Tibial artery (tissue), 4 donors: ENCODE results near the gene SNTG2.

Source experiments
- DNase-seq, 2 donors: peaks; one replicate each; pipeline ENCODE4 v3.0.0-alpha.2; 2019
- H3K27ac ChIP-seq, 2 donors: fragments of 200-600 bp; sonication (generic) in 1 of 2; 1 replicate in 1 of 2; 2 replicates in 1 of 2; pipeline ENCODE4 v1.5.1; 2018 to 2019; ENCODE audit warnings: mild to moderate bottlenecking in 1 of 2
- H3K27me3 ChIP-seq, 2 donors: fragments of 200-600 bp; sonication (generic) in 1 of 2; one replicate each; pipeline versions ENCODE4 v1.5.1 to v1.6.0; 2016 to 2019
- H3K36me3 ChIP-seq, 3 donors: fragments of 200-600 bp; sonication (generic) in 2 of 3; one replicate each; pipeline ENCODE4 v1.5.1; 2016 to 2019; ENCODE audit warnings: mild to moderate bottlenecking in 2 of 3
- H3K4me1 ChIP-seq, 4 donors: fragments of 200-600 bp; sonication (generic) in 2 of 4; 1 replicate in 3 of 4; 2 replicates in 1 of 4; pipeline ENCODE4 v1.5.1; 2016 to 2019
- H3K4me3 ChIP-seq, 2 donors: fragments of 200-600 bp; sonication (generic) in 1 of 2; 1 replicate in 1 of 2; 2 replicates in 1 of 2; pipeline ENCODE4 v1.5.1; 2018 to 2019; ENCODE audit warnings: mild to moderate bottlenecking in 2 of 2
- H3K9me3 ChIP-seq, 3 donors: fragments of 200-600 bp; sonication (generic) in 1 of 3; one replicate each; pipeline ENCODE4 v1.5.1; 2016 to 2019
- intact Hi-C: fragments of 100-400 bp; cut with DNase I; formaldehyde crosslinking; loops from one replicate; pipeline ENCODE4 v1.15.0; 2023; ENCODE audit warnings: low total_unique reads
- TF ChIP-seq, protein P1 (sequence below), 2 experiments: fragments of 200-600 bp in 1 of 2; fragments of 450-650 bp in 1 of 2; IDR thresholded peaks; one replicate each; pipeline ENCODE4 v1.5.1; 2017 to 2019; ENCODE audit warnings: antibody characterized with exemption in 2 of 2, mild to moderate bottlenecking in 1 of 2, moderate library complexity in 1 of 2

The SNTG2 gene

DNA sequence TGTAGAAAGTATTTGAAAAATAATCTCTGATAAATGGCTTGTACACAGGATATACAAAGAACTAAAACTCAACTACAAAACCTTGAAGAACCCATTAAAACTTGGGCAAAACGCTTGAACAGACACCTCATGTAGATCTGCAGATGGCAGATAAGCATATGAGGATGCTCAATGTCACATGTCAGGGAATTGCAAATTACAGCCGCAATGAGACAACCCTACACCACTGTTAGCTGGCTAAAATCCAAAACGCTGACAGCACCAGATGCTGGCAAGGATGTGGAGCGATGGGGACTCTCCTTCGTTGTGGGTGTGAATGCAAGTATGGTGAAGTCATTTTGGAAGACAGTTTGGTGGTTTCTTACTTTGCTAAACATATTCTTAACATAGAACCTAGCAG, 53.7 kb downstream of the SNTG2 start:
- Histone ChIP-seq H3K9me3 (no peaks in the 10 kb centered on the region), H3K27me3 (no peaks in the 10 kb centered on the region), H3K4me1 (no peaks in the 10 kb centered on the region), H3K27ac (no peak overlapping the region), H3K4me3 (no peak overlapping the region), H3K36me3 (no peaks in the 10 kb centered on the region)
- TF ChIP-seq, protein P1, sequence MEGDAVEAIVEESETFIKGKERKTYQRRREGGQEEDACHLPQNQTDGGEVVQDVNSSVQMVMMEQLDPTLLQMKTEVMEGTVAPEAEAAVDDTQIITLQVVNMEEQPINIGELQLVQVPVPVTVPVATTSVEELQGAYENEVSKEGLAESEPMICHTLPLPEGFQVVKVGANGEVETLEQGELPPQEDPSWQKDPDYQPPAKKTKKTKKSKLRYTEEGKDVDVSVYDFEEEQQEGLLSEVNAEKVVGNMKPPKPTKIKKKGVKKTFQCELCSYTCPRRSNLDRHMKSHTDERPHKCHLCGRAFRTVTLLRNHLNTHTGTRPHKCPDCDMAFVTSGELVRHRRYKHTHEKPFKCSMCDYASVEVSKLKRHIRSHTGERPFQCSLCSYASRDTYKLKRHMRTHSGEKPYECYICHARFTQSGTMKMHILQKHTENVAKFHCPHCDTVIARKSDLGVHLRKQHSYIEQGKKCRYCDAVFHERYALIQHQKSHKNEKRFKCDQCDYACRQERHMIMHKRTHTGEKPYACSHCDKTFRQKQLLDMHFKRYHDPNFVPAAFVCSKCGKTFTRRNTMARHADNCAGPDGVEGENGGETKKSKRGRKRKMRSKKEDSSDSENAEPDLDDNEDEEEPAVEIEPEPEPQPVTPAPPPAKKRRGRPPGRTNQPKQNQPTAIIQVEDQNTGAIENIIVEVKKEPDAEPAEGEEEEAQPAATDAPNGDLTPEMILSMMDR (IDR thresholded peaks at IDR 0.05) = no peak
- intact Hi-C loops = no loop called here
- DNase-seq = no peak

DNA sequence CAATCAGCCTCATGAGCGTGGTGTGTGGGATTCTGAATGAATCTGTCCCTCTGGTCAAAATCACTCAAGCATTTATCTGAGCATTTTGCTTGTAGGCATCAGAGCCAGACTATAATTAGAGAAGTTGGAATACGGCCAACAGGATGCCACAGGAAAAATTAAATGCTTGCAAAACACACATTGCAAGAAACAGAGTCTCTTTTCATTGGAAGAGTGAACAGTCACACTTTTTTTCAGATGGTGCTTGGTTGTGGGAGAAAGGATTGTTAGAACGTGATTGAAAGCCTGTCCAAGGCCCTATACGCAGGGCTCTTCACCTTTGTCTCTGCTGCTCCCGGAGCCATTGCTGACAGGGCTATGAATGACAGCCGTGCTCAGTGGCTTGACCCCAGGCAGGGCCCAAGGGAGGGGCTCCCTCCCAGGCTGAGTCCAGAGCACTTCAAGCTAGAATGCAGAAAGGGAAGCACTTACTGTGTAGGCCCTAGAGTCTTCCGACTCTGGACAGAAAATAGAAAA, 59.8 kb downstream of the SNTG2 start:
- Histone ChIP-seq H3K27me3 (no peaks in the 10 kb centered on the region), H3K4me3 (no peak overlapping the region), H3K4me1 (no peaks in the 10 kb centered on the region), H3K27ac (no peak overlapping the region), H3K9me3 (no peaks in the 10 kb centered on the region), H3K36me3 (no peaks in the 10 kb centered on the region)
- DNase-seq = no peak
- intact Hi-C loops = no loop called here
- TF ChIP-seq, protein P1 (IDR thresholded peaks at IDR 0.05) = no peak

DNA sequence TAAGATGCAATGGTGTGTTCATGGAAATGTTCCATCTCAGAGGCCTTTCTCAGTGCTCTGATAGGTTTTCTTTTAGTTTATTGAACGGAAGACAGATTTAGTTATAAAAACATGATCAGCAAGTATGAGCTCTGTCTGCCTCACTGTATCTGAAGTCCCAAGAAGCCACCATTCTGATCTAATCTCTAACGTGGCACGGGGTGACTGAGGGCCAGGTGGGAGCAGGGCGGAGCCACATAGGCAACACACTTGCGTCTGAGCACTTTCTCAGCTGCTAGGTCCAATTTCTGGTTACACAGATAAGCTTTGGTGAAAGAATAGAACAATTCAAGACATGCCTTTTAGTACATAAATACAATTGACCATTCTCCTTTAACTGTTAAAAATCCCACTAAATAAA, 60.4 kb downstream of the SNTG2 start:
- H3K4me1 ChIP-seq = no peaks in the 10 kb centered on the region

DNA sequence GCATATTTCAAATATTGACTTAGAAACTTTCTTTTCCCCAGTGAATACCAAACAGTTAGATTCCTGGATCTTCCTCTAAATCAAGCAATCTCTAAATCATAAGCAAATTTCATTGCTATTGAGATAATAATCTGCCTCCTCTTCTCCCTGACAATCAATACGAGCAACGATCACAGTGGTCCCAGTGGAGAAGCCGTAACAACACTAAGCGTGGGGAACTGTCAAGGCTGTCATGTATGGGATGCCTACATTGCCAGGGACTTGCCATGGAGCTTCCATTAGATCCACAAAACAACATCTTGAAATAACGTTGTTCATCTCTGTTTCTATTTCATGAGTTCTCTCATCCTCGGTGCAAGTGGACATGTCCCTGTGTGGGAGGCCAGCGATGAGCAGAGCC, 61.3 kb downstream of the SNTG2 start:
- H3K4me3 ChIP-seq = no peak overlapping the region
- H3K27me3 ChIP-seq = no peaks in the 10 kb centered on the region
- no peak for DNase-seq
- no peaks in the 10 kb centered on the region for H3K4me1 ChIP-seq
- H3K27ac ChIP-seq = no peak overlapping the region
- TF ChIP-seq, protein P1 (IDR thresholded peaks at IDR 0.05) = no peak
- H3K36me3 ChIP-seq = no peaks in the 10 kb centered on the region
- intact Hi-C loops = no loop called here
- no peaks in the 10 kb centered on the region for H3K9me3 ChIP-seq

More for the DNA sequence above, 60.4 kb downstream of the SNTG2 start:
- intact Hi-C loops = no loop called here
- DNase-seq = no peak
- Histone ChIP-seq H3K36me3 (no peaks in the 10 kb centered on the region), H3K27ac (no peak overlapping the region), H3K9me3 (no peaks in the 10 kb centered on the region), H3K27me3 (no peaks in the 10 kb centered on the region), H3K4me3 (no peak overlapping the region)
- TF ChIP-seq, protein P1 (IDR thresholded peaks at IDR 0.05) = no peak

DNA sequence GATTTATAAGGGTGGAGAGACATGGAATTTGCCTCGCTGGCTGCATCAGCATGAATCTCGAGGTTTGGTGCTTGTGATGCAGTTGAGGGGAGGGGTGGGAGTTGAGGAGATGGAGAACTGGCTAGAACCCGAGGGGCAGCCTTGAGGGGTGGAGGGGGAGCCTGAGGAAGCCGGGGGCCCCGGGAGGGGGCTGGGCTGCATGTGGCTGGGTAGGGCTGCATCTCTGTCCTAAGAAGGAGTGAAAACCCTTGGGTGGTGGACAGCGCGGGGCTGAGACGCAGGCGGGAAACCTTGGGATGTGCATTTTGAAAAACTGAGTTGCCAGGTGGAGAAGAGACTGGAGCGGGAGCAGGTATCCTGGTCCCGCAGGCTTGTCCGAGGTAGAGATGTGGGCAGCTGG, 64.2 kb downstream of the SNTG2 start:
- TF ChIP-seq, protein P1 (IDR thresholded peaks at IDR 0.05) = no peak
- H3K27ac ChIP-seq = no peak overlapping the region
- DNase-seq = no peak
- intact Hi-C loops = no loop called here
- H3K36me3 ChIP-seq = no peaks in the 10 kb centered on the region
- H3K9me3 ChIP-seq = no peaks in the 10 kb centered on the region
- H3K4me1 ChIP-seq = no peaks in the 10 kb centered on the region
- no peak overlapping the region for H3K4me3 ChIP-seq
- no peaks in the 10 kb centered on the region for H3K27me3 ChIP-seq

DNA sequence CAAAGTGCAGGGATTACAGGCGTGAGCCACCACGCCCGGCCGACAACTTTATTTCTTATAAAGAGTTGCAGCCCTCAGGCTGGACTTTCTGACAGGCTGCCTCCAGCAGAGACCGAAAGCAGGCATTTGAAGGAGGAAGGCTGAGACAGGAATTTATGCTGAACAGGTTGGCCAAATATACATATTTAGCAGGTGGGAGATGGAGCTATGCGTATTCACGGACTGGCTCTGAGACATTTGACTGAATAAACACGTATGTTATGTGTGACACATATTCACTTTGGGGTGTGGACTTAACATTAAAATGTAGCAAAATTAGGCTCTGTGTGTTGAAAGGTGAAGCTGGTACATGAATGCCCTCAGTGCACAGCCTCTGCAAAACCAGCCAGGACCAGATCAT, 65.9 kb downstream of the SNTG2 start:
- H3K27me3 ChIP-seq = no peaks in the 10 kb centered on the region
- no peaks in the 10 kb centered on the region for H3K36me3 ChIP-seq
- no peaks in the 10 kb centered on the region for H3K4me1 ChIP-seq
- H3K4me3 ChIP-seq = no peak overlapping the region
- intact Hi-C loops = no loop called here
- no peak overlapping the region for H3K27ac ChIP-seq
- no peaks in the 10 kb centered on the region for H3K9me3 ChIP-seq
- DNase-seq = no peak
- TF ChIP-seq, protein P1 (IDR thresholded peaks at IDR 0.05) = no peak
